Stimulated activated effector memory CD8-positive, alpha-beta T cell treated with anti-CD3 and anti-CD28 coated beads, Interleukin-12 subunit alpha, Interleukin-12 subunit beta, amount 100 ng/mL, for 72 hours (primary cell): Measurements from ENCODE around the gene PNMT.

ENCODE experiments used
- ATAC-seq: fragments of 150-1000 bp; cut with Tn5 transposase; 2 replicates; pipeline ENCODE4 v1.10.0; 2021
- DNase-seq, 2 donors: peaks; one replicate each; pipeline ENCODE4 v3.0.0; 2021 to 2022; ENCODE audit warnings: low spot score in 2 of 2
- H3K27ac Mint-ChIP-seq: one replicate; pipeline ENCODE4 v1.8.0; 2022; ENCODE audit warnings: mild to moderate bottlenecking, mixed read lengths
- H3K36me3 Mint-ChIP-seq: one replicate; pipeline ENCODE4 v1.8.0; 2022; ENCODE audit warnings: mild to moderate bottlenecking, mixed read lengths
- H3K4me1 Mint-ChIP-seq: one replicate; pipeline ENCODE4 v1.8.0; 2022; ENCODE audit warnings: mixed read lengths
- H3K4me3 Mint-ChIP-seq: one replicate; pipeline ENCODE4 v1.8.0; 2022; ENCODE audit warnings: mild to moderate bottlenecking, mixed read lengths
- H3K9me3 Mint-ChIP-seq: one replicate; pipeline ENCODE4 v1.8.0; 2022; ENCODE audit warnings: mixed read lengths

The PNMT gene

DNA sequence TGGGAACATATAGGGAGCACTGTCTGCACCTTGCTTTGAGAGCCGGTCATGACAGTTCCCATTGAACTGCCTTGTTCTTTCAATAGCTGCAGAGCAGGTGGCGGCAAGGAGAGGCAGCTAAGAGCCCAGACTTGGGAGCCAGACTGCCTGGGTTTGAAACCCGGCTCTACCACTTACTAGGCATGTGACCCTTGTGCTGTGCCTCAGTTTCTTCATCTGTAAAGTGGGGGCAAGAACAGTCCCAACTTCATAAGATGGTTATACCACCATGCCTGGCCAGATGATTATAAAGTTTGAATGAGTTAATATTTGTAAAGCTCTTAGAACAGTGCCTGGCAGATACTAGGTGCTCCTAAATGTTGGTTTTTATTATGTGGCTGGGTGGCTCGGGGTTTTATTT, 46.0 kb downstream of the PNMT start:
- no peak overlapping the region for H3K4me3 Mint-ChIP-seq
- H3K9me3 Mint-ChIP-seq = no peaks in the 10 kb centered on the region
- no peak overlapping the region for H3K27ac Mint-ChIP-seq
- ATAC-seq (no peak), DNase-seq (no peak)
- no peaks in the 10 kb centered on the region for H3K36me3 Mint-ChIP-seq
- H3K4me1 Mint-ChIP-seq = peaks cover 6% of the 10 kb centered on the region

DNA sequence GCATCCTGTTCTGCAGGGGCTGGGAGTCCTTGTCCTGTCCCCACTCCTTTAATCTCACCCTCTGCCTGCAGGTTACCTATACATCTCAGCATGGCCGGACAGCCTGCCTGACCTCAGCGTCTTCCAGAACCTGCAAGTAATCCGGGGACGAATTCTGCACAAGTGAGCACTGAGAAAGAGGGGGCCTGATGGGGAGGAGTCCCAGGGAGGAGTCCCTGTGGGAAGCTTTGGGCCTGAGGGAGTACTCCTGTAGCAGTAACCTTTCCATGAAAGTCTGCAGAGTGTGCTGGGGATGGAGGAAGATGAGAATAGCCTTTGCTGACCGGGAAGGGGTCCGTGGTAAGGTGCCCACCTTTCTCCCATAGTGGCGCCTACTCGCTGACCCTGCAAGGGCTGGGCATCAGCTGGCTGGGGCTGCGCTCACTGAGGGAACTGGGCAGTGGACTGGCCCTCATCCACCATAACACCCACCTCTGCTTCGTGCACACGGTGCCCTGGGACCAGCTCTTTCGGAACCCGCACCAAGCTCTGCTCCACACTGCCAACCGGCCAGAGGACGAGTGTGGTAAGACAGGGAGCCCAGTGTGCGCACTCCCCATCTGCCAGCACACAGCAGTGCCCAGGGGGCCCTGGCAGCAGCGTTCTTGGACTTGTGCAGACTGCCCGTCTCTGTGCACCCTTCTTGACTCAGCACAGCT, 47.3 kb downstream of the PNMT start:
- no peaks in the 10 kb centered on the region for H3K4me1 Mint-ChIP-seq
- H3K4me3 Mint-ChIP-seq = no peak overlapping the region
- peak; percentile 21 for ATAC-seq
- no peaks in the 10 kb centered on the region for H3K36me3 Mint-ChIP-seq
- no peak for DNase-seq
- H3K27ac Mint-ChIP-seq = no peak overlapping the region
- H3K9me3 Mint-ChIP-seq = no peaks in the 10 kb centered on the region

DNA sequence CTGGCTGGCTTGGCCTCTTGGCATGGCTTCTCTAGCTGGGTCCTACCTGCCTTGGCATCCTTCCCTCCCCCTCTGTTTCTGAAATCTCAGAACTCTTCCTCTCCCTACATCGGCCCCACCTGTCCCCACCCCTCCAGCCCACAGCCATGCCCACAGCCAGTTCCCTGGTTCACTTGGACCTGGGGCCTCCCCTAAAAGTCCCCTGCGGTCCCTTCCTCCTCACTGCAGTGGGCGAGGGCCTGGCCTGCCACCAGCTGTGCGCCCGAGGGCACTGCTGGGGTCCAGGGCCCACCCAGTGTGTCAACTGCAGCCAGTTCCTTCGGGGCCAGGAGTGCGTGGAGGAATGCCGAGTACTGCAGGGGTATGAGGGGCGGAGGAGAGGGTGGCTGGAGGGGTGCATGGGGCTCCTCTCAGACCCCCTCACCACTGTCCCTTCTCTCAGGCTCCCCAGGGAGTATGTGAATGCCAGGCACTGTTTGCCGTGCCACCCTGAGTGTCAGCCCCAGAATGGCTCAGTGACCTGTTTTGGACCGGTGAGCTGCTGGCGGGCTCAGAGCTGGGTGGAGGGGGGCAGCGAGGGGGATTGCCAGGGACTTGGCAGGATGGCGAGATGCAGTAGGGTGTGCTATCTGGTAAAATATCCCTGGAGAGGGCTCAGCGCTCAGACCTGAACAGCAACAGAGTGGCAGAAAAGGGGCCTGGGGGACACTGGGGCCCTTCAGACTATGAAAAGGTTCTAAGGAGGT, 48.0 kb downstream of the PNMT start:
- no peaks in the 10 kb centered on the region for H3K4me1 Mint-ChIP-seq
- ATAC-seq (peak; percentile 9), DNase-seq (no peak)
- no peaks in the 10 kb centered on the region for H3K9me3 Mint-ChIP-seq
- no peaks in the 10 kb centered on the region for H3K36me3 Mint-ChIP-seq
- H3K27ac Mint-ChIP-seq = no peak overlapping the region
- H3K4me3 Mint-ChIP-seq = no peak overlapping the region

DNA sequence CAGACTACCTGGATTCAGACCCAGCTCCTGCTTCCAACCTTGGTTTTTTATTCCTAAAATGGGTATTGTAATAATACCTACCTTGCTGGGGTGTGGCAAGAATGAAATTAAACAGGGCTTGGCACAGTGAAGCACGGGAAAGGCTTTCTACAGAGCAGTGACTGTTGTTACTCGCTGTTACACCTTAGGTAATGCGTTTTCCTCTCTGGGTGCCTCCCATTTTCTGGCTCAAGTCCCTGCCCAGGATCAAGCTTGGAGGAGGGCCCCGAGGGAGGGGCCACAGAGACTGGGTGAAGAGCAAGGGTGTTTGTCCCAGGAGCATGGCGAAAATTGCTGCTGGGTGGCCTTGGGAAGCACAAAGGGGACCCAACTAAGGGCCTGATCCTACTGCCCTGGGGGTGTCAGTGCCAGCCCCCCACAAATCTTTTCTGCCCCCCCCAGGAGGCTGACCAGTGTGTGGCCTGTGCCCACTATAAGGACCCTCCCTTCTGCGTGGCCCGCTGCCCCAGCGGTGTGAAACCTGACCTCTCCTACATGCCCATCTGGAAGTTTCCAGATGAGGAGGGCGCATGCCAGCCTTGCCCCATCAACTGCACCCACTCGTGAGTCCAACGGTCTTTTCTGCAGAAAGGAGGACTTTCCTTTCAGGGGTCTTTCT, 48.8 kb downstream of the PNMT start:
- Mint-ChIP-seq H3K36me3 (no peaks in the 10 kb centered on the region), H3K4me3 (no peak overlapping the region), H3K9me3 (no peaks in the 10 kb centered on the region), H3K4me1 (no peaks in the 10 kb centered on the region), H3K27ac (no peak overlapping the region)
- ATAC-seq = no peak
- no peak for DNase-seq

DNA sequence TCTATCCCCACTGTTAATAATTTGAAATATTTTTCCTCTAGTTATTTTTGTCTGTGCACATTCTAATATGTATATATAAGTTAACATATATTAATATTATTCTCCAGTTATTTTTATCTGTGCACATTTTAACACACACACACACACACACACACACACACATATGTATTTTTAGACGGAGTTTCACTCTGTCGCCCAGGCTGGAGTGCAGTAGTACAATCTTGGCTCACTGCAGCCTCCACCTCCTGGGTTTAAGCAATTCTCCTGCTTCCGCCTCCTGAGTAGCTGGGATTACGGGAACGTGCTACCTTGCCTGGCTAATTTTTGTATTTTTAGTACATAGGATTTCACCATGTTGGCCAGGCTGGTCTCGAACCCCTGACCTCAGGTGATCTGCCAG, 49.4 kb downstream of the PNMT start:
- Mint-ChIP-seq H3K9me3 (no peaks in the 10 kb centered on the region), H3K4me3 (no peak overlapping the region), H3K36me3 (no peaks in the 10 kb centered on the region), H3K27ac (no peak overlapping the region), H3K4me1 (no peaks in the 10 kb centered on the region)
- no peak for DNase-seq
- no peak for ATAC-seq

DNA sequence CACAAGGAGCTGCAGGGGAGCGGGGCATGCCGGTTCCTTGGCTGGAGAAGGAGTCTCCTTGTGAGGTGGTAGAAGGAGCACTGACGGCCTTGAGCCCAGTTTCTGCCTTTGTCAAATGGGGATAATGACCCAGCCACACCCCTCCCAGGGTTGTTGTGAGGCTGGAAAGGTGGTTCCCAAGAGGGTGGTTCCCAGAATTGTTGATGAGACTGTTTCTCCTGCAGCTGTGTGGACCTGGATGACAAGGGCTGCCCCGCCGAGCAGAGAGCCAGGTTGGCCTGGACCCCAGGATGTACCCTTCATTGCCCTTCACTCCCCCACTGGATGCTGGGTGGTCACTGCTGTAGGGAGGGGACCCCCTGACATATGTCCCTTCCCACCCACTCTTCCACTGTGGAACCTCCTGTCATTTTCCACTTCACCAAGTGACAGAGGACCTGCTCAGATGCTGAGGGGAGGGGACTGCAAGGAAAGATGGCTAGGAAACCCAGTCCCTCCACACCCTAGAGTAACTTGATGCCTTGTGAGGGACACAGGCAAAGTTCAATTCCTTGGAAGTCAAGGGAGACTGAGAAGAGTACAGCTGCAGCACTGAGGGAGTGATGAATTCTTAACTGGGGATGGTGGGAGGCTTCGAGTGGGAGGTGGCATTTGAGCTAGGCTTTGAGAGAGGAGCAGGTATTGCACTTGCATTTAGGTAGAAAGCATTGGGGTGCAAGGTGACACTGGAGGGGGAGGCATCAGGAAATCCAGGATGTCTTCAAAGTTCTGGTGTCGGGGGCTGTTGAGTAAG, 51.5 kb downstream of the PNMT start:
- ATAC-seq (no peak), DNase-seq (no peak)
- no peaks in the 10 kb centered on the region for H3K4me1 Mint-ChIP-seq
- H3K27ac Mint-ChIP-seq = no peak overlapping the region
- H3K36me3 Mint-ChIP-seq = no peaks in the 10 kb centered on the region
- H3K4me3 Mint-ChIP-seq = no peak overlapping the region
- H3K9me3 Mint-ChIP-seq = no peaks in the 10 kb centered on the region
